GM19467 (cell line): Measurements from ENCODE around the gene RIPOR2.
"Not testable (repeated sequence)": the region's sequence is repeated elsewhere in the genome, so short reads cannot be mapped to it uniquely, and the experiment has no call there.

Experiments
- ATAC-seq: cut with Tn5 transposase; IDR thresholded peaks from one replicate; pipeline ENCODE4 v1.9.1; 2021; ENCODE audit warnings: mild to moderate bottlenecking, moderate library complexity; ENCODE audit not compliant: unreplicated experiment

Gene RIPOR2

GRCh38 chr6:24953726-24954125 is 18.0 kb upstream of the RIPOR2 start:
- no peak for ATAC-seq

GRCh38 chr6:24951811-24952299 is 16.1 kb upstream of the RIPOR2 start:
- no peak for ATAC-seq

- no peak for ATAC-seq
Observed at GRCh38 chr6:24950218-24950941, 14.6 kb upstream of the RIPOR2 start.

GRCh38 chr6:24949020-24949569 is 13.3 kb upstream of the RIPOR2 start:
- ATAC-seq = peak; percentile 85

GRCh38 chr6:24948261-24948660 is 12.5 kb upstream of the RIPOR2 start:
- not testable (repeated sequence) for ATAC-seq

GRCh38 chr6:24947636-24948035 is 11.9 kb upstream of the RIPOR2 start:
- no peak for ATAC-seq

- ATAC-seq = no peak
Observed at GRCh38 chr6:24945054-24945453, 9.3 kb upstream of the RIPOR2 start.

- no peak for ATAC-seq
Observed at GRCh38 chr6:24943774-24944173, 8.0 kb upstream of the RIPOR2 start.

- no peak for ATAC-seq
Observed at GRCh38 chr6:24940311-24940917, 4.7 kb upstream of the RIPOR2 start.

GRCh38 chr6:24936641-24937317 is 1.0 kb upstream of the RIPOR2 start:
- ATAC-seq = peak; percentile 67

GRCh38 chr6:24933868-24934401 is 1.8 kb downstream of the RIPOR2 start:
- ATAC-seq = no peak

- ATAC-seq = peak; percentile 6
Observed at GRCh38 chr6:24933266-24933665, 2.5 kb downstream of the RIPOR2 start.

GRCh38 chr6:24932832-24933231 is 2.9 kb downstream of the RIPOR2 start:
- peak; percentile 26 for ATAC-seq

- no peak for ATAC-seq
Observed at GRCh38 chr6:24931718-24932691, 3.8 kb downstream of the RIPOR2 start.

- no peak for ATAC-seq
Observed at GRCh38 chr6:24931296-24931695, 4.5 kb downstream of the RIPOR2 start.

- ATAC-seq = no peak
Observed at GRCh38 chr6:24930431-24930871, 5.3 kb downstream of the RIPOR2 start.

GRCh38 chr6:24929242-24929641 is 6.5 kb downstream of the RIPOR2 start:
- ATAC-seq = no peak

- ATAC-seq = no peak
Observed at GRCh38 chr6:24927985-24928745, 7.6 kb downstream of the RIPOR2 start.

GRCh38 chr6:24927277-24927955 is 8.3 kb downstream of the RIPOR2 start:
- no peak for ATAC-seq
